ENCODE data around the gene HOXB7. TPM values are rescaled to one million over a fixed set of nuclear protein-coding genes. Genes with fewer than 3 reads are reported as not detected.

Gene HOXB7
- 12.8 TPM for total RNA-seq
- long read RNA-seq, transcript HOXB7-201 (2 exons, 1,371 nt): major isoform, 14 of 14 reads
- long read RNA-seq, partial matches to known transcripts: 0 of 14 reads
- long read RNA-seq, other reads (novel, unspliced or antisense): 0 of 14 reads

- no peak for DNase-seq (ENCODE audit: low spot score)
These were observed at the start of gene HOXB7 for GRCh38 chr17:48610282-48611211. Gene HOXB7, minus strand, starts transcription at chr17:48611017. Its CDS starts 99 bp downstream, at chr17:48610918.

- no peak for DNase-seq (ENCODE audit: low spot score)
These were observed 45.1 kb upstream of the HOXB7 start for GRCh38 chr17:48655913-48656312.

- no peak for DNase-seq (ENCODE audit: low spot score)
These were observed 38.9 kb upstream of the HOXB7 start for GRCh38 chr17:48649741-48650140.

GRCh38 chr17:48647963-48648245 is 37.1 kb upstream of the HOXB7 start:
- no peak for DNase-seq (ENCODE audit: low spot score)

GRCh38 chr17:48647103-48647962 is 36.5 kb upstream of the HOXB7 start:
- DNase-seq (ENCODE audit: low spot score): peak; percentile 24

- DNase-seq (ENCODE audit: low spot score): no peak
These were observed 35.6 kb upstream of the HOXB7 start for GRCh38 chr17:48646183-48647102.

GRCh38 chr17:48645639-48646182 is 34.9 kb upstream of the HOXB7 start:
- DNase-seq (ENCODE audit: low spot score): no peak

- DNase-seq (ENCODE audit: low spot score): no peak
These were observed 34.2 kb upstream of the HOXB7 start for GRCh38 chr17:48644910-48645557.

- DNase-seq (ENCODE audit: low spot score): no peak
These were observed 33.3 kb upstream of the HOXB7 start for GRCh38 chr17:48644159-48644558.

- no peak for DNase-seq (ENCODE audit: low spot score)
These were observed 32.8 kb upstream of the HOXB7 start for GRCh38 chr17:48643697-48644012.

GRCh38 chr17:48642843-48643696 is 32.3 kb upstream of the HOXB7 start:
- DNase-seq (ENCODE audit: low spot score): peak; percentile 12

GRCh38 chr17:48642059-48642842 is 31.4 kb upstream of the HOXB7 start:
- peak; percentile 89 for DNase-seq (ENCODE audit: low spot score)

GRCh38 chr17:48641541-48642058 is 30.8 kb upstream of the HOXB7 start:
- DNase-seq (ENCODE audit: low spot score): peak; percentile 76

- DNase-seq (ENCODE audit: low spot score): no peak
These were observed 30.0 kb upstream of the HOXB7 start for GRCh38 chr17:48640858-48641180.

GRCh38 chr17:48639982-48640857 is 29.4 kb upstream of the HOXB7 start:
- DNase-seq (ENCODE audit: low spot score): no peak

GRCh38 chr17:48639136-48639535 is 28.3 kb upstream of the HOXB7 start:
- DNase-seq (ENCODE audit: low spot score): no peak

Data from mesenteric fat pad (tissue), 1 donor.